Esophagus muscularis mucosa (tissue), 3 donors: ENCODE measurements around the gene GPI.

ENCODE experiments used
- CTCF ChIP-seq, 3 experiments: fragments of 200-600 bp in 2 of 3; fragments of 450-650 bp in 1 of 3; sonication (generic) in 2 of 3; IDR thresholded peaks; one replicate each; pipeline ENCODE4 v1.5.1; 2017 to 2019; ENCODE audit warnings: antibody characterized with exemption in 3 of 3, mild to moderate bottlenecking in 2 of 3, moderate library complexity in 1 of 3
- POLR2AphosphoS5 ChIP-seq, 2 donors: sonication (generic); formaldehyde crosslinking; IDR thresholded peaks; one replicate each; pipeline ENCODE4 v1.6.1; 2017; ENCODE audit warnings: antibody characterized with exemption in 2 of 2

- no peak for TF ChIP-seq CTCF (IDR thresholded peaks at IDR 0.05)
- no peak for TF ChIP-seq POLR2AphosphoS5 (IDR thresholded peaks at IDR 0.05)
Observed at GRCh38 chr19:34343751-34344150, 21.2 kb upstream of the GPI start.
